Ishikawa (cell line): Measurements from ENCODE around the gene NAALADL1.

Experiments used
- CEBPB ChIP-seq: IDR thresholded peaks from 2 replicates; pipeline ENCODE4 v1.6.1; 2012
- CREB1 ChIP-seq: IDR thresholded peaks from 2 replicates; pipeline ENCODE4 v1.6.1; 2012; ENCODE audit warnings: low read depth
- EGR1 ChIP-seq: IDR thresholded peaks from 2 replicates; pipeline ENCODE4 v1.6.1; 2012
- EP300 ChIP-seq: IDR thresholded peaks from 2 replicates; pipeline ENCODE4 v1.6.1; 2012; ENCODE audit warnings: borderline replicate concordance
- FOXM1 ChIP-seq: IDR thresholded peaks from 2 replicates; pipeline ENCODE4 v1.6.1; 2012; ENCODE audit warnings: low read depth, borderline replicate concordance
- MAX ChIP-seq: IDR thresholded peaks from 2 replicates; pipeline ENCODE4 v1.6.1; 2012
- NFIC ChIP-seq: IDR thresholded peaks from 2 replicates; pipeline ENCODE4 v1.6.1; 2012
- RAD21 ChIP-seq: IDR thresholded peaks from 2 replicates; pipeline ENCODE4 v1.6.1; 2012; ENCODE audit warnings: low read depth
- REST ChIP-seq: IDR thresholded peaks from 2 replicates; pipeline ENCODE4 v1.6.1; 2012; ENCODE audit warnings: low read depth, mild to moderate bottlenecking
- TAF1 ChIP-seq: IDR thresholded peaks from 2 replicates; pipeline ENCODE4 v1.6.1; 2012; ENCODE audit warnings: low read depth, mild to moderate bottlenecking
- TCF12 ChIP-seq: IDR thresholded peaks from 2 replicates; pipeline ENCODE4 v1.6.1; 2012; ENCODE audit warnings: low read depth
- TEAD4 ChIP-seq: IDR thresholded peaks from 2 replicates; pipeline ENCODE4 v1.6.1; 2012
- USF1 ChIP-seq: IDR thresholded peaks from 2 replicates; pipeline ENCODE4 v1.6.1; 2012
- YY1 ChIP-seq: IDR thresholded peaks from 2 replicates; pipeline ENCODE4 v1.6.1; 2012; ENCODE audit warnings: low read depth
- ZBTB7A ChIP-seq: IDR thresholded peaks from 2 replicates; pipeline ENCODE4 v1.6.1; 2012; ENCODE audit warnings: low read depth

The NAALADL1 gene

GRCh38 chr11:65103476-65103875 is 45.1 kb upstream of the NAALADL1 start:
- TF ChIP-seq EP300 (no peak), NFIC (no peak), RAD21 (no peak), TCF12 (no peak), CREB1 (no peak), USF1 (no peak), TEAD4 (no peak), TAF1 (no peak), CEBPB (no peak), ZBTB7A (no peak), EGR1 (no peak), MAX (no peak), YY1 (no peak)

GRCh38 chr11:65102142-65103095 is 44.1 kb upstream of the NAALADL1 start:
- TF ChIP-seq TEAD4 = no peak
- TF ChIP-seq FOXM1 = no peak
- no peak for TF ChIP-seq RAD21
- no peak for TF ChIP-seq TAF1
- no peak for TF ChIP-seq CREB1
- TF ChIP-seq TCF12 = no peak
- TF ChIP-seq EGR1 = no peak
- no peak for TF ChIP-seq ZBTB7A
- TF ChIP-seq REST = no peak
- no peak for TF ChIP-seq YY1

- TF ChIP-seq FOXM1 (no peak), EGR1 (no peak), CEBPB (no peak), YY1 (no peak), TCF12 (no peak), REST (no peak)
These were observed 42.5 kb upstream of the NAALADL1 start for GRCh38 chr11:65100674-65101350.

GRCh38 chr11:65096926-65097325 is 38.6 kb upstream of the NAALADL1 start:
- TF ChIP-seq REST (no peak), TAF1 (no peak), YY1 (no peak), TCF12 (no peak), USF1 (no peak), EGR1 (no peak), CREB1 (no peak), RAD21 (no peak), FOXM1 (no peak), CEBPB (no peak), ZBTB7A (no peak), TEAD4 (no peak), EP300 (no peak)
